Measurements from ENCODE around the gene MAGI2. TPM values are rescaled to one million over a fixed set of nuclear protein-coding genes. Genes with fewer than 3 reads are reported as not detected.

The MAGI2 gene
- total and polyA plus RNA-seq, 2 experiments from 2014 or later: 10.4 to 26.4 TPM

GRCh38 chr7:78587443-78588044 is 865.9 kb downstream of the MAGI2 start:
- DNase-seq (ENCODE audit: low spot score) (peak; percentile 44), ATAC-seq (peak; percentile 33; the same call in 2 of the 3 replicates)
- H3F3A ChIP-seq (replicated peaks; ENCODE audit: low read depth): no peaks in the 10 kb centered on the region
- H3K4me3 Mint-ChIP-seq: no peak overlapping the region
- no peak overlapping the region; the same call in 1 of the 2 replicates for H3K4me2 ChIP-seq
- no peaks in the 10 kb centered on the region; the same call in 2 of the 3 replicates for H3K36me3 Mint-ChIP-seq (ENCODE audit: low read depth)
- no peaks in the 10 kb centered on the region for H4K20me1 ChIP-seq (replicated peaks; ENCODE audit: insufficient read depth)
- H3K27me3 Mint-ChIP-seq (ENCODE audit: insufficient read depth, low read depth, poor library complexity): peaks cover 3% of the 10 kb centered on the region
- H3K36me3 ChIP-seq (ENCODE audit: insufficient read depth): no peaks in the 10 kb centered on the region
- H3K79me2 ChIP-seq (replicated peaks; ENCODE audit: insufficient read depth): no peaks in the 10 kb centered on the region
- no peak overlapping the region for H3K4me3 ChIP-seq
- H3K4me1 ChIP-seq (ENCODE audit: insufficient read depth): peaks cover 29% of the 10 kb centered on the region
- H3K27me3 ChIP-seq (ENCODE audit: insufficient read depth): no peaks in the 10 kb centered on the region
- H2AFZ ChIP-seq: no peak overlapping the region
- H3K27ac ChIP-seq (ENCODE audit: low read depth): no peak overlapping the region
- peaks cover 45% of the 10 kb centered on the region for H3K4me1 Mint-ChIP-seq
- TF ChIP-seq CREB1 (CRISPR knock-in tag; IDR thresholded peaks at IDR 0.05; ENCODE audit: low read depth) (no peak), CTCF (conservative IDR thresholded peaks at IDR 0.05; ENCODE audit: low read depth in 2 of 2) (peak; percentile 61 to 64)
- 0 out of 2 replicates have a peak, but pooled peaks cover 4% of the 10 kb centered on the region for H3K9me2 ChIP-seq (ENCODE audit: insufficient read depth)
- no peak overlapping the region for H3K27ac Mint-ChIP-seq
- no peaks in the 10 kb centered on the region for H3K9me3 Mint-ChIP-seq

DNA sequence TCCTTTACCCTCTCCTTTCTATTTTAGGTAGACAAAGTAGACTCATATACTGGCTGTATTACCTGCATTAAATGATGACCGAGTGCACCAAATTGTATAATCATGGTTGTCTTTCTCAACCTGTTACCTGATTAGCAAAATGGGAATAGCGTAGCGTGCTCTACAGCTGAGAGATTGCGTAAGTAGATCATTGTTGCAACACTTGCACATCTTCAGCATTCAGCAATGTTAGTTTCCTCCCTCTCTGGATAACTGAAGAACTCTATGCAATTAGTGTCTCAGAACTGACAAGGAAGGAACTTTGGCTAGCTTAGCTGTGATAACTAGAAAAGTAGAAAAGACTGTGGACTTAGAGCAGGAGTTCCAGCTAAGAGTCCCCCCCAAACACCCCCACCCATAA is 867.5 kb downstream of the MAGI2 start:
- Histone ChIP-seq H4K20me1 (replicated peaks; ENCODE audit: insufficient read depth) (no peaks in the 10 kb centered on the region), H3K4me2 (no peak overlapping the region), H3K4me3 (no peak overlapping the region), H3F3A (replicated peaks; ENCODE audit: low read depth) (no peaks in the 10 kb centered on the region), H3K36me3 (ENCODE audit: insufficient read depth) (no peaks in the 10 kb centered on the region), H3K27ac (ENCODE audit: low read depth) (no peak overlapping the region), H3K27me3 (ENCODE audit: insufficient read depth) (no peaks in the 10 kb centered on the region), H2AFZ (no peak overlapping the region), H3K79me2 (replicated peaks; ENCODE audit: insufficient read depth) (no peaks in the 10 kb centered on the region), H3K9me2 (ENCODE audit: insufficient read depth) (0 out of 2 replicates have a peak, but pooled peaks cover 4% of the 10 kb centered on the region), H3K4me1 (ENCODE audit: insufficient read depth) (peaks cover 35% of the 10 kb centered on the region)
- peaks cover 4% of the 10 kb centered on the region for H3K27me3 Mint-ChIP-seq (ENCODE audit: insufficient read depth, low read depth, poor library complexity)
- no peaks in the 10 kb centered on the region; the same call in 2 of the 3 replicates for H3K36me3 Mint-ChIP-seq (ENCODE audit: low read depth)
- no peak overlapping the region for H3K27ac Mint-ChIP-seq
- peaks cover 57% of the 10 kb centered on the region for H3K4me1 Mint-ChIP-seq
- H3K4me3 Mint-ChIP-seq: no peak overlapping the region
- ATAC-seq (no peak), DNase-seq (ENCODE audit: low spot score) (no peak)
- no peaks in the 10 kb centered on the region for H3K9me3 Mint-ChIP-seq
- no peak for TF ChIP-seq POLR2AphosphoS5 (IDR thresholded peaks at IDR 0.05; ENCODE audit: low read depth)
- TF ChIP-seq ETS1 (IDR thresholded peaks at IDR 0.05): no peak
- TF ChIP-seq, protein P1, sequence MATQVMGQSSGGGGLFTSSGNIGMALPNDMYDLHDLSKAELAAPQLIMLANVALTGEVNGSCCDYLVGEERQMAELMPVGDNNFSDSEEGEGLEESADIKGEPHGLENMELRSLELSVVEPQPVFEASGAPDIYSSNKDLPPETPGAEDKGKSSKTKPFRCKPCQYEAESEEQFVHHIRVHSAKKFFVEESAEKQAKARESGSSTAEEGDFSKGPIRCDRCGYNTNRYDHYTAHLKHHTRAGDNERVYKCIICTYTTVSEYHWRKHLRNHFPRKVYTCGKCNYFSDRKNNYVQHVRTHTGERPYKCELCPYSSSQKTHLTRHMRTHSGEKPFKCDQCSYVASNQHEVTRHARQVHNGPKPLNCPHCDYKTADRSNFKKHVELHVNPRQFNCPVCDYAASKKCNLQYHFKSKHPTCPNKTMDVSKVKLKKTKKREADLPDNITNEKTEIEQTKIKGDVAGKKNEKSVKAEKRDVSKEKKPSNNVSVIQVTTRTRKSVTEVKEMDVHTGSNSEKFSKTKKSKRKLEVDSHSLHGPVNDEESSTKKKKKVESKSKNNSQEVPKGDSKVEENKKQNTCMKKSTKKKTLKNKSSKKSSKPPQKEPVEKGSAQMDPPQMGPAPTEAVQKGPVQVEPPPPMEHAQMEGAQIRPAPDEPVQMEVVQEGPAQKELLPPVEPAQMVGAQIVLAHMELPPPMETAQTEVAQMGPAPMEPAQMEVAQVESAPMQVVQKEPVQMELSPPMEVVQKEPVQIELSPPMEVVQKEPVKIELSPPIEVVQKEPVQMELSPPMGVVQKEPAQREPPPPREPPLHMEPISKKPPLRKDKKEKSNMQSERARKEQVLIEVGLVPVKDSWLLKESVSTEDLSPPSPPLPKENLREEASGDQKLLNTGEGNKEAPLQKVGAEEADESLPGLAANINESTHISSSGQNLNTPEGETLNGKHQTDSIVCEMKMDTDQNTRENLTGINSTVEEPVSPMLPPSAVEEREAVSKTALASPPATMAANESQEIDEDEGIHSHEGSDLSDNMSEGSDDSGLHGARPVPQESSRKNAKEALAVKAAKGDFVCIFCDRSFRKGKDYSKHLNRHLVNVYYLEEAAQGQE (IDR thresholded peaks at IDR 0.05; ENCODE audit: unreplicated experiment): no peak
- no peak for TF ChIP-seq ZNF114 (CRISPR knock-in tag; IDR thresholded peaks at IDR 0.05)
- no peak for TF ChIP-seq STAT1 (IDR thresholded peaks at IDR 0.05; ENCODE audit: unreplicated experiment)
- no peak for TF ChIP-seq JUNB (IDR thresholded peaks at IDR 0.05; ENCODE audit: unreplicated experiment)
- TF ChIP-seq NANOG (IDR thresholded peaks at IDR 0.05; ENCODE audit: borderline replicate concordance): no peak
- TF ChIP-seq EZH2phosphoT487 (IDR thresholded peaks at IDR 0.05; ENCODE audit: unreplicated experiment): no peak
- no peak for TF ChIP-seq EZH2 (IDR thresholded peaks at IDR 0.05; ENCODE audit: low read depth, unreplicated experiment)
- no peak for TF ChIP-seq CREB1 (CRISPR knock-in tag; IDR thresholded peaks at IDR 0.05; ENCODE audit: low read depth)
- TF ChIP-seq ZNF331 (CRISPR knock-in tag; IDR thresholded peaks at IDR 0.05; ENCODE audit: low read depth): no peak
- no peak for TF ChIP-seq CTCF (conservative IDR thresholded peaks at IDR 0.05; ENCODE audit: low read depth in 2 of 2)
